ENCODE data around the gene INTS11. TPM values are rescaled to one million over a fixed set of nuclear protein-coding genes. Genes with fewer than 3 reads are reported as not detected.

INTS11 gene
- total RNA-seq, 6 experiments from 2014 or later = 35.1 to 52.4 (median 43.5) TPM

DNA sequence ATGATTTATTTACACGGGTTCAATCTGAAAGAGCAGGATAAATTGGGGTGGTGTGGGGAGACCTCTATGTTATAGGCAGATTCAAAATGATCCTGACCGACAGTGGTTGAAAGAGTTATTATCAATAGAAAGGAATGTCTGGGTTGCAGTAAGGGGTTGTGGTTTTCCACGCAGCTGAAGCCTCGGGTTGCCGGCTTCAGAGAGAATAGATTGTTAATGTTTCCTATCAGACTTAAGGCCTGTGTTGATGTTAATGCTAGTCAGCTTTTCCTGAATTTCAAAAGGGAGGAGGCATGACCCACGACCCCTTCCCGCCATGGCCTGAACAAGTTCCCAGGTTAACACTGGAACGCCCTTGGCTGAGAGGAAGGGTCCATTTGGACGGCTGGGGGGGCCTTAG lies 48.6 kb downstream of the INTS11 start:
- Histone ChIP-seq H3K36me3 (no peaks in the 10 kb centered on the region), H3K27ac (no peak overlapping the region), H3K9me3 (no peaks in the 10 kb centered on the region), H3K27me3 (no peaks in the 10 kb centered on the region), H3K4me1 (peaks cover 0 to 18% (median 10%) of the 10 kb centered on the region in 4 donors), H3K4me3 (no peak overlapping the region)
- no peak for TF ChIP-seq POLR2A (IDR thresholded peaks at IDR 0.05)
- TF ChIP-seq, protein P1, sequence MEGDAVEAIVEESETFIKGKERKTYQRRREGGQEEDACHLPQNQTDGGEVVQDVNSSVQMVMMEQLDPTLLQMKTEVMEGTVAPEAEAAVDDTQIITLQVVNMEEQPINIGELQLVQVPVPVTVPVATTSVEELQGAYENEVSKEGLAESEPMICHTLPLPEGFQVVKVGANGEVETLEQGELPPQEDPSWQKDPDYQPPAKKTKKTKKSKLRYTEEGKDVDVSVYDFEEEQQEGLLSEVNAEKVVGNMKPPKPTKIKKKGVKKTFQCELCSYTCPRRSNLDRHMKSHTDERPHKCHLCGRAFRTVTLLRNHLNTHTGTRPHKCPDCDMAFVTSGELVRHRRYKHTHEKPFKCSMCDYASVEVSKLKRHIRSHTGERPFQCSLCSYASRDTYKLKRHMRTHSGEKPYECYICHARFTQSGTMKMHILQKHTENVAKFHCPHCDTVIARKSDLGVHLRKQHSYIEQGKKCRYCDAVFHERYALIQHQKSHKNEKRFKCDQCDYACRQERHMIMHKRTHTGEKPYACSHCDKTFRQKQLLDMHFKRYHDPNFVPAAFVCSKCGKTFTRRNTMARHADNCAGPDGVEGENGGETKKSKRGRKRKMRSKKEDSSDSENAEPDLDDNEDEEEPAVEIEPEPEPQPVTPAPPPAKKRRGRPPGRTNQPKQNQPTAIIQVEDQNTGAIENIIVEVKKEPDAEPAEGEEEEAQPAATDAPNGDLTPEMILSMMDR (IDR thresholded peaks at IDR 0.05) = no peak
- intact Hi-C loops (cut with DNase I) = no loop called here
- no peak for DNase-seq
- WGBS (ENCODE audit: insufficient coverage, low coverage, low lambda C conversion rate, missing lambda C conversion rate) = 81% methylated on average over 8 of the region's 9 CpGs
- ATAC-seq = no peak

DNA sequence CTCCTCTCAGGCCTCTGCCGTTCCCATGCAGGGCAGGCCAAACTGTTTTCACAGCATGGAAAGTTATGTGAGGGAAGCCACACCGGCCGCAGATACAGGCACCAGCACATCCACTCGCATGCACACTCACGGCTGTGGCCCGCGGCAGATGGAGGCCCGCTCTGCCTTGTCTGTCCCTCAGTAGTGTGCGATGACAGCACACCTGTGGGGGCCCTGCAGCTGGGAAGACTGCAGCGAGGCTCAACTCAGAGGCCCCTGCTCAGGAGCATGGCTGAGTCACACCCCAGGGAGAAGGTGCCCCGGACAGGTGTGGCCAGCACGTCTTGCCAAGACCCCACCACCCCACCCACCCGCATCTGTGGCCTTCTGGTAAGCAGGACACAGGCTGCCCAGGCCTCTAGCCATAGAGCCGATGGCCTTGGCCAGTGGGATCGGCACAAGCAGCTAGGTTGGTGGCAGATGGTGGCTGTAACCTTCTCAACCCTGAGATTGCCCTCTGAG lies 49.5 kb downstream of the INTS11 start:
- Histone ChIP-seq H3K4me3 (peak overlapping the region in 1 of 3 donors; percentile 82), H3K36me3 (no peaks in the 10 kb centered on the region), H3K27ac (no peak overlapping the region), H3K27me3 (no peaks in the 10 kb centered on the region), H3K4me1 (peaks cover 0 to 22% (median 10%) of the 10 kb centered on the region in 4 donors), H3K9me3 (no peaks in the 10 kb centered on the region)
- intact Hi-C loops (cut with DNase I) = no loop called here
- DNase-seq = peak in 2 of 3 donors; percentile 48 to 52
- 93% methylated on average over 3 of the region's 15 CpGs for WGBS (ENCODE audit: insufficient coverage, low coverage, low lambda C conversion rate, missing lambda C conversion rate)
- no peak for TF ChIP-seq POLR2A (IDR thresholded peaks at IDR 0.05)
- TF ChIP-seq, protein P1 (IDR thresholded peaks at IDR 0.05) = no peak
- no peak for ATAC-seq

DNA sequence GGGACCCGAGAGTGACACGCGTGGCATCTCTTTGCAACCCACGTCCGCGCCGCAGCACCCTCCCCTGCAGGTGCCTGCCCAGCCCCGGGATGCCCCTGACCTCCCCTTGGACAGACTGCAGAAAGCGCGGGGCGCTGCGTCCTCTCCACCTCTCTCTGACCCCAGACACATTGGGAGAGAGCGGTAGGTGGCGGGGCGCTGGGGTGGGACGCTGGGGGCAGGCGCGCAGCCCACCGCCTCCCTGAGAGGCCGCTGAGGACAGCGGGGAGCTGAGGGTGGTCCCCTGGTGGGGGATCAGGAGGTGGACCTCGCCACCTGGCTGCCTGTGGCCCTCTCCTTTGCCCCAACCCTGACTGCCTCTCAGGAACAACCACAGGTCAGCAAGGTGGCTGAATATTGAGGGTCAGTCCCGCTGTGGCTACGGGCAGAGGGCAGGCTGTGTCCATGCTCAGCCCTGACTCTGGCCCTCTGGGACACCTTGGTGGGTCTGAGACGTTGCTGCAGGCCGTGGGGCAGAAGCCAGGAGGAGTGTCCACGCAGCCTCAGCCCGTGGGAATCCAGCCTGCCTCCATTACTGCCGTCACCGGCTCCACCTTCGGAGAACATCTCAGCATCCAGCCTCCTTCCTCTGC lies 50.0 kb downstream of the INTS11 start:
- Histone ChIP-seq H3K4me1 (peaks cover 0 to 22% (median 10%) of the 10 kb centered on the region in 4 donors), H3K9me3 (no peaks in the 10 kb centered on the region), H3K27me3 (no peaks in the 10 kb centered on the region), H3K36me3 (no peaks in the 10 kb centered on the region), H3K4me3 (peak overlapping the region; percentile 82 to 97 (median 91)), H3K27ac (peak overlapping the region in 2 of 3 donors; percentile 74 to 75)
- intact Hi-C loops (cut with DNase I) = no loop called here
- peak in 3 of 4 donors; percentile 3 to 30 (median 14) for ATAC-seq
- peak in 1 of 3 donors; percentile 66 for DNase-seq
- TF ChIP-seq POLR2A (IDR thresholded peaks at IDR 0.05) = no peak
- TF ChIP-seq, protein P1 (IDR thresholded peaks at IDR 0.05) = no peak
- no CpG with 5 or more reads among the region's 31 CpGs for WGBS (ENCODE audit: insufficient coverage, low coverage, low lambda C conversion rate, missing lambda C conversion rate)

DNA sequence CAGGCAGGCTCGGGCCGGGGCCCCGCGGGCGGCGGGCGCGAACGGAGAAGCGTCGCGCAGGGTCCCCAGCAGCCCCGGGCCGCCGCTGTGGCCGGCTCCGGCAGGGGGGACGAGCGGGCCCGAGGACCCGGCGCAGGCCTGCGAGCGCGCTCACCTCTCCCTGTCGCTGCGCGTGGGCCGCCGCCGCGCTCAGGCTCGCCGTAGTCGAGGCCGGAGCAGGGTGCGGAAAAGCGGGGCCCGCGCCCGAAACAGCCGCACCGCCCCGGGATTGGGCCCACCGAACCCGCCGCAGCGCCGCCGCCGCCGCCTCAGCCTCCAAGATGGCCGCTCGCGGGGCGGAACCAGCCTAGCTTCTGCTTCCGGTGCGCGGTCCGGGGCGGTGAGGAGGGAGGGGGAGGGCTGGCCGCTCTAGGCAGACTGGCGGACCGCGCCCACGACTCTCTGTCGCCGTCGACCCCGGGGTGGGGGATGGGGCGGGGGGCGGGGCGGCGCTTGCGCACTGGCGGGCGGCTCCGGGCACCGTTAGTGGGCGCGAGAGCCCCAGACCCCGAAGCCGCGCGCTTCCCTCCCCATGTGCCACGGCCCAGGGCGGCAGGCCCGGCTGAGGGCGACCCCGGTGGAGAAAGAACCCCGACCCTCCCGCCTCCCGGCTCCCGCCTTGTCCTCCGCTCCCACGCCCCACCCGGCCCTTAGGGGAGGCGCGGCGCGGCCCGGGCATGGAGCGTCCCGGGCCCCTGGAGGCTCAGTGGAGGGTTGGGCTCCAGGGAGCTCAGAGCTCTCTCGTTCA lies 50.8 kb downstream of the INTS11 start, which contains the start of gene UBE2J2:
Gene UBE2J2 (minus strand): TSS at position 343 of the 787 bp plus-strand sequence. CDS start 5,862 bp downstream, outside the sequence.
- intact Hi-C loops (cut with DNase I) = no loop called here
- H3K36me3 ChIP-seq = no peaks in the 10 kb centered on the region
- peak within 1 kb of the TSS; percentile 47 to 75 (median 74) for H3K27ac ChIP-seq
- no peaks in the 10 kb centered on the region for H3K27me3 ChIP-seq
- peak within 1 kb of the TSS; percentile 82 to 97 (median 91) for H3K4me3 ChIP-seq
- ATAC-seq (peak; percentile 96 to 99 (median 97)), DNase-seq (peak; percentile 95 to 96 (median 96))
- peaks cover 0 to 22% (median 10%) of the 10 kb centered on the region in 4 donors for H3K4me1 ChIP-seq
- H3K9me3 ChIP-seq = no peaks in the 10 kb centered on the region
- WGBS (ENCODE audit: insufficient coverage, low coverage, low lambda C conversion rate, missing lambda C conversion rate) = 0% methylated on average over 13 of the region's 105 CpGs
- TF ChIP-seq, protein P1 (IDR thresholded peaks at IDR 0.05) = no peak
- peak; percentile 52 for TF ChIP-seq POLR2A (IDR thresholded peaks at IDR 0.05)

Measured in right lobe of liver (tissue), 6 donors.